WTC11 (cell line): ENCODE results near the gene CFAP251.

Experiments
- CBFB ChIP-seq: sonication (generic); formaldehyde crosslinking; IDR thresholded peaks from 2 replicates; pipeline ENCODE4 v1.8.1; 2022; ENCODE audit warnings: mild to moderate bottlenecking, low read depth, missing genetic modification reagents
- CREM ChIP-seq: sonication (generic); formaldehyde crosslinking; IDR thresholded peaks from 2 replicates; pipeline ENCODE4 v1.8.1; 2022; ENCODE audit warnings: mild to moderate bottlenecking, missing genetic modification reagents, moderate library complexity
- ETV6 ChIP-seq: sonication (generic); formaldehyde crosslinking; IDR thresholded peaks from 2 replicates; pipeline ENCODE4 v1.8.1; 2022; ENCODE audit warnings: mild to moderate bottlenecking, missing genetic modification reagents
- IRF2 ChIP-seq: sonication (generic); formaldehyde crosslinking; IDR thresholded peaks from 2 replicates; pipeline ENCODE4 v1.8.0; 2022; ENCODE audit warnings: low read depth, missing genetic modification reagents, borderline replicate concordance
- NFYB ChIP-seq: sonication (generic); formaldehyde crosslinking; conservative IDR thresholded peaks from 2 replicates; pipeline ENCODE4 v1.8.0; 2022; ENCODE audit warnings: low read depth, missing genetic modification reagents
- NR2C2 ChIP-seq: sonication (generic); formaldehyde crosslinking; IDR thresholded peaks from 2 replicates; pipeline ENCODE4 v1.8.0; 2022; ENCODE audit warnings: mild to moderate bottlenecking, missing genetic modification reagents
- PRDM15 ChIP-seq: sonication (generic); formaldehyde crosslinking; IDR thresholded peaks from 2 replicates; pipeline ENCODE4 v1.8.0; 2022; ENCODE audit warnings: missing genetic modification reagents
- SMAD4 ChIP-seq: sonication (generic); formaldehyde crosslinking; IDR thresholded peaks from 2 replicates; pipeline ENCODE4 v1.8.0; 2022; ENCODE audit warnings: mild to moderate bottlenecking, missing genetic modification reagents
- ZNF232 ChIP-seq: sonication (generic); formaldehyde crosslinking; IDR thresholded peaks from 2 replicates; pipeline ENCODE4 v1.8.0; 2022; ENCODE audit warnings: mild to moderate bottlenecking, missing genetic modification reagents
- TF ChIP-seq, protein P1 (sequence below): fragments of 200-600 bp; IDR thresholded peaks from 2 replicates; pipeline ENCODE4 v1.8.0; 2022; ENCODE audit warnings: antibody characterized with exemption
- TF ChIP-seq, protein P2 (sequence below): sonication (generic); formaldehyde crosslinking; IDR thresholded peaks from 2 replicates; pipeline ENCODE4 v1.8.0; 2022; ENCODE audit warnings: mild to moderate bottlenecking, missing genetic modification reagents

GRCh38 chr12:122022393-122023338 lies 104.3 kb downstream of the CFAP251 start:
- TF ChIP-seq, protein P1, sequence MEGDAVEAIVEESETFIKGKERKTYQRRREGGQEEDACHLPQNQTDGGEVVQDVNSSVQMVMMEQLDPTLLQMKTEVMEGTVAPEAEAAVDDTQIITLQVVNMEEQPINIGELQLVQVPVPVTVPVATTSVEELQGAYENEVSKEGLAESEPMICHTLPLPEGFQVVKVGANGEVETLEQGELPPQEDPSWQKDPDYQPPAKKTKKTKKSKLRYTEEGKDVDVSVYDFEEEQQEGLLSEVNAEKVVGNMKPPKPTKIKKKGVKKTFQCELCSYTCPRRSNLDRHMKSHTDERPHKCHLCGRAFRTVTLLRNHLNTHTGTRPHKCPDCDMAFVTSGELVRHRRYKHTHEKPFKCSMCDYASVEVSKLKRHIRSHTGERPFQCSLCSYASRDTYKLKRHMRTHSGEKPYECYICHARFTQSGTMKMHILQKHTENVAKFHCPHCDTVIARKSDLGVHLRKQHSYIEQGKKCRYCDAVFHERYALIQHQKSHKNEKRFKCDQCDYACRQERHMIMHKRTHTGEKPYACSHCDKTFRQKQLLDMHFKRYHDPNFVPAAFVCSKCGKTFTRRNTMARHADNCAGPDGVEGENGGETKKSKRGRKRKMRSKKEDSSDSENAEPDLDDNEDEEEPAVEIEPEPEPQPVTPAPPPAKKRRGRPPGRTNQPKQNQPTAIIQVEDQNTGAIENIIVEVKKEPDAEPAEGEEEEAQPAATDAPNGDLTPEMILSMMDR = no peak
- no peak for TF ChIP-seq SMAD4 (CRISPR knock-in tag)
- TF ChIP-seq CBFB (CRISPR knock-in tag) = no peak
- TF ChIP-seq ZNF232 (CRISPR knock-in tag) = no peak
- no peak for TF ChIP-seq CREM (CRISPR knock-in tag)
- no peak for TF ChIP-seq IRF2
- no peak for TF ChIP-seq ETV6
- TF ChIP-seq, protein P2, sequence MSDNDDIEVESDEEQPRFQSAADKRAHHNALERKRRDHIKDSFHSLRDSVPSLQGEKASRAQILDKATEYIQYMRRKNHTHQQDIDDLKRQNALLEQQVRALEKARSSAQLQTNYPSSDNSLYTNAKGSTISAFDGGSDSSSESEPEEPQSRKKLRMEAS (CRISPR knock-in tag) = no peak
- TF ChIP-seq PRDM15 (CRISPR knock-in tag) = no peak
- no peak for TF ChIP-seq NFYB (CRISPR knock-in tag)
- no peak for TF ChIP-seq NR2C2 (CRISPR knock-in tag)
